Measurements from ENCODE around the gene SPTLC2. TPM values are rescaled to one million over a fixed set of nuclear protein-coding genes. Genes with fewer than 3 reads are reported as not detected.
A peak's percentile ranks its signal among the peaks of the same experiment; 100 is the strongest.

SPTLC2 gene
- total RNA-seq, 2 experiments from 2014 or later = 23.7 to 30.2 TPM

GRCh38 chr14:77498120-77498979, 118.1 kb downstream of the SPTLC2 start, which contains the start of gene ISM2:
Gene ISM2, minus strand, starts transcription at chr14:77498816. Its CDS starts 23 bp downstream, at chr14:77498793.
- intact Hi-C loops (cut with micrococcal nuclease) = no loop called here
- DNase-seq (peak; percentile 54), ATAC-seq (peak; percentile 85)
- no peaks in the 10 kb centered on the region for H3K36me3 Mint-ChIP-seq (ENCODE audit: low read depth)
- ChIA-PET POLR2A (interaction anchor here (1.2 kb wide), 1 partner anchor 40 kb away, joined by 4 read pairs; no protein-coding TSS in a partner anchor), CTCF (no interaction called here)
- H3K9me3 Mint-ChIP-seq = peaks cover 5% of the 10 kb centered on the region
- peaks cover 6% of the 10 kb centered on the region for H3K4me1 Mint-ChIP-seq (ENCODE audit: low read depth)
- H3K27me3 Mint-ChIP-seq = peaks cover 28% of the 10 kb centered on the region
- TF ChIP-seq CTCF (IDR thresholded peaks at IDR 0.05) = no peak
- peak within 1 kb of the TSS; percentile 69 for H3K4me3 Mint-ChIP-seq
- H3K27ac Mint-ChIP-seq = no peak within 1 kb of the TSS

- no peak for TF ChIP-seq CTCF (IDR thresholded peaks at IDR 0.05)
- DNase-seq = no peak
- Mint-ChIP-seq H3K9me3 (no peaks in the 10 kb centered on the region), H3K27ac (no peak overlapping the region), H3K4me3 (no peak overlapping the region), H3K27me3 (peaks cover 25% of the 10 kb centered on the region), H3K36me3 (ENCODE audit: low read depth) (no peaks in the 10 kb centered on the region), H3K4me1 (ENCODE audit: low read depth) (peaks cover 6% of the 10 kb centered on the region)
- POLR2A ChIA-PET = no interaction called here
- intact Hi-C loops (cut with micrococcal nuclease) = no loop called here
- CTCF ChIA-PET = no interaction called here
- ATAC-seq = no peak
Measured at GRCh38 chr14:77495334-77495733, 121.1 kb downstream of the SPTLC2 start.

- H3K4me3 Mint-ChIP-seq = no peak overlapping the region
- CTCF ChIA-PET = no interaction called here
- H3K27me3 Mint-ChIP-seq = peaks cover 3% of the 10 kb centered on the region
- H3K27ac Mint-ChIP-seq = no peak overlapping the region
- no peaks in the 10 kb centered on the region for H3K36me3 Mint-ChIP-seq (ENCODE audit: low read depth)
- H3K9me3 Mint-ChIP-seq = no peaks in the 10 kb centered on the region
- no peaks in the 10 kb centered on the region for H3K4me1 Mint-ChIP-seq (ENCODE audit: low read depth)
- ATAC-seq = no peak
- TF ChIP-seq CTCF (IDR thresholded peaks at IDR 0.05) = no peak
- POLR2A ChIA-PET = no interaction called here
- intact Hi-C loops (cut with micrococcal nuclease) = no loop called here
- no peak for DNase-seq
Measured at GRCh38 chr14:77491056-77491455, 125.4 kb downstream of the SPTLC2 start.

- ATAC-seq = no peak
- CTCF ChIA-PET = interaction anchor here (1.1 kb wide), 1 partner anchor 32 kb away, joined by 4 read pairs; no protein-coding TSS in a partner anchor
- POLR2A ChIA-PET = no interaction called here
- intact Hi-C loops (cut with micrococcal nuclease) = no loop called here
- no peak overlapping the region for H3K4me3 Mint-ChIP-seq
- DNase-seq = no peak
- no peaks in the 10 kb centered on the region for H3K36me3 Mint-ChIP-seq (ENCODE audit: low read depth)
- no peaks in the 10 kb centered on the region for H3K27me3 Mint-ChIP-seq
- no peak overlapping the region for H3K27ac Mint-ChIP-seq
- H3K9me3 Mint-ChIP-seq = no peaks in the 10 kb centered on the region
- no peak for TF ChIP-seq CTCF (IDR thresholded peaks at IDR 0.05)
- no peaks in the 10 kb centered on the region for H3K4me1 Mint-ChIP-seq (ENCODE audit: low read depth)
Measured at GRCh38 chr14:77490347-77490986, 126.0 kb downstream of the SPTLC2 start.

- no peaks in the 10 kb centered on the region for H3K4me1 Mint-ChIP-seq (ENCODE audit: low read depth)
Measured at GRCh38 chr14:77489041-77489440, 127.4 kb downstream of the SPTLC2 start.

More at GRCh38 chr14:77489041-77489440, 127.4 kb downstream of the SPTLC2 start:
- intact Hi-C loops (cut with micrococcal nuclease) = no loop called here
- TF ChIP-seq CTCF (IDR thresholded peaks at IDR 0.05) = no peak
- Mint-ChIP-seq H3K9me3 (no peaks in the 10 kb centered on the region), H3K27ac (no peak overlapping the region), H3K4me3 (no peak overlapping the region), H3K27me3 (no peaks in the 10 kb centered on the region), H3K36me3 (ENCODE audit: low read depth) (no peaks in the 10 kb centered on the region)
- CTCF ChIA-PET = no interaction called here
- DNase-seq = no peak
- POLR2A ChIA-PET = no interaction called here
- no peak for ATAC-seq
